HepG2 (cell line): ENCODE data around the gene FAM199X.

Experiments used
- ETV6 ChIP-seq: sonication (generic); formaldehyde crosslinking; conservative IDR thresholded peaks from 2 replicates; pipeline ENCODE4 v1.4.0; 2020; ENCODE audit warnings: missing genetic modification reagents
- KAT8 ChIP-seq: IDR thresholded peaks from 2 replicates; pipeline ENCODE4 v1.6.1; 2016; ENCODE audit warnings: missing genetic modification reagents, missing compliant biosample characterization
- MXD4 ChIP-seq: IDR thresholded peaks from 2 replicates; pipeline ENCODE4 v1.6.1; 2016; ENCODE audit warnings: mild to moderate bottlenecking, missing biosample characterization, missing genetic modification reagents
- NCOA2 ChIP-seq: sonication (generic); formaldehyde crosslinking; IDR thresholded peaks from 2 replicates; pipeline ENCODE4 v1.8.0; 2022; ENCODE audit warnings: inconsistent platforms
- ZNF274 ChIP-seq: sonication (generic); formaldehyde crosslinking; IDR thresholded peaks from 2 replicates; pipeline ENCODE4 v1.5.1; 2020; ENCODE audit warnings: mild to moderate bottlenecking, missing genetic modification reagents
- ZNF678 ChIP-seq: sonication (generic); formaldehyde crosslinking; IDR thresholded peaks from 2 replicates; pipeline ENCODE4 v1.4.0; 2020; ENCODE audit warnings: mild to moderate bottlenecking, missing genetic modification reagents
- TF ChIP-seq, protein P1 (sequence below): IDR thresholded peaks from 2 replicates; pipeline ENCODE4 v1.6.1; 2016; ENCODE audit warnings: mild to moderate bottlenecking, missing biosample characterization, missing genetic modification reagents
- TF ChIP-seq, protein P2 (sequence below): sonication (generic); formaldehyde crosslinking; IDR thresholded peaks from 2 replicates; pipeline ENCODE4 v1.4.0; 2020; ENCODE audit warnings: mild to moderate bottlenecking, missing genetic modification reagents

DNA sequence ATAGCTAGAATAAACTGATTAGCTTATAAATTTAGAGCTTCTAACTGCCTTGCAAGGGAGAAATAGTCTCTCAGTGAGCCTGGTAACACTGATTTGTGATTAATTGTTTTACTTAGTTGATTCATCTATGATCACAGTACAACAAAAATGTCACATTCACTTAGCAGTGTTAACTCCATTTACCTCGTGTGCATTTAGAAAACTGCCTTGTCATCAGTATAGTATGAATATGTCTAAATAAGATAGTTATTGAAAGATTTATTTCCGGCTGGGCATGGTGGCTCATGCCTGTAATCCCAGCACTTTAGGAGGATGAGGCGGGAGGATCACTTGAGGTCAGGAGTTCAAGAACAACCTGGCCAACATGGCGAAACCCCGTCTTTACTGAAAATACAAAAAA lies 39.3 kb downstream of the FAM199X start:
- TF ChIP-seq, protein P1, sequence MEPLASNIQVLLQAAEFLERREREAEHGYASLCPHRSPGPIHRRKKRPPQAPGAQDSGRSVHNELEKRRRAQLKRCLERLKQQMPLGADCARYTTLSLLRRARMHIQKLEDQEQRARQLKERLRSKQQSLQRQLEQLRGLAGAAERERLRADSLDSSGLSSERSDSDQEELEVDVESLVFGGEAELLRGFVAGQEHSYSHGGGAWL (CRISPR knock-in tag) = no peak
- TF ChIP-seq NCOA2 (no peak), ETV6 (no peak), ZNF274 (CRISPR knock-in tag) (no peak), MXD4 (CRISPR knock-in tag) (no peak), ZNF678 (CRISPR knock-in tag) (no peak), KAT8 (no peak)
- TF ChIP-seq, protein P2, sequence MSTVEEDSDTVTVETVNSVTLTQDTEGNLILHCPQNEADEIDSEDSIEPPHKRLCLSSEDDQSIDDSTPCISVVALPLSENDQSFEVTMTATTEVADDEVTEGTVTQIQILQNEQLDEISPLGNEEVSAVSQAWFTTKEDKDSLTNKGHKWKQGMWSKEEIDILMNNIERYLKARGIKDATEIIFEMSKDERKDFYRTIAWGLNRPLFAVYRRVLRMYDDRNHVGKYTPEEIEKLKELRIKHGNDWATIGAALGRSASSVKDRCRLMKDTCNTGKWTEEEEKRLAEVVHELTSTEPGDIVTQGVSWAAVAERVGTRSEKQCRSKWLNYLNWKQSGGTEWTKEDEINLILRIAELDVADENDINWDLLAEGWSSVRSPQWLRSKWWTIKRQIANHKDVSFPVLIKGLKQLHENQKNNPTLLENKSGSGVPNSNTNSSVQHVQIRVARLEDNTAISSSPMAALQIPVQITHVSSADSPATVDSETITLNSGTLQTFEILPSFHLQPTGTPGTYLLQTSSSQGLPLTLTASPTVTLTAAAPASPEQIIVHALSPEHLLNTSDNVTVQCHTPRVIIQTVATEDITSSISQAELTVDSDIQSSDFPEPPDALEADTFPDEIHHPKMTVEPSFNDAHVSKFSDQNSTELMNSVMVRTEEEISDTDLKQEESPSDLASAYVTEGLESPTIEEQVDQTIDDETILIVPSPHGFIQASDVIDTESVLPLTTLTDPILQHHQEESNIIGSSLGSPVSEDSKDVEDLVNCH (CRISPR knock-in tag) = no peak
